ENCODE results near the gene ATOSA.

DNA sequence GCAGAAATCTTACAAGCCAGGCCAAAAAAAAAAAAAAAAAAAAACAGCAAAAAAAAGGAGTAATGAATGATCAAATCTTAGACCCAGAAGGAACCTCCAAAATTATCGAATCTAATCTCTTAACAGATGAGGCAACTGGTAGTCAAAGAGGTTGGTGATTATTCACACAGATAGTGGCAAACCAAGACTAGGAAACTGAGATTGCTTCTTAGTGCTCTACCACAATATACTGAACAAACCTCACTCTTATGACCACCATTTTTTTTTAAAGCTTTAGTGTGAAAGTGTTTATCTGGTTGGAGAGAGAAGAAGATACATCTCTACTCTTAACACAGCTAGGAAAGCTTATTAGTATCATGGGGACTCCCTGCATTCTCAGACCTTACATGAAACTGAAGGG lies 17.3 kb downstream of the ATOSA start:
- TF ChIP-seq SUZ12 (IDR thresholded peaks at IDR 0.05) (no peak), TARDBP (IDR thresholded peaks at IDR 0.05) (no peak), NFRKB (IDR thresholded peaks at IDR 0.05) (no peak), ARNT (IDR thresholded peaks at IDR 0.05) (no peak), BHLHE40 (IDR thresholded peaks at IDR 0.05; ENCODE audit: borderline replicate concordance) (no peak), FOXK2 (IDR thresholded peaks at IDR 0.05) (no peak)

All from HEK293T (cell line).